GM23248 (cell line): Measurements from ENCODE around the gene ACP1. TPM values are rescaled to one million over a fixed set of nuclear protein-coding genes. Genes with fewer than 3 reads are reported as not detected.

Experiments
- DNase-seq: peaks from one replicate; pipeline ENCODE4 v3.0.0-alpha.2; 2015
- H2AFZ ChIP-seq: fragments of 200-600 bp; sonication (generic); 2 replicates; pipeline ENCODE4 v1.6.1; 2016; ENCODE audit warnings: antibody characterized with exemption
- H3F3A ChIP-seq: fragments of 200-600 bp; sonication (generic); 2 replicates; pipeline ENCODE4 v1.6.1; 2016; ENCODE audit warnings: mild to moderate bottlenecking, antibody characterized with exemption, mixed run types; ENCODE audit not compliant: insufficient read depth
- H3K27ac ChIP-seq: fragments of 200-600 bp; sonication (generic); 2 replicates; pipeline ENCODE4 v1.5.1; 2016; ENCODE audit warnings: mild to moderate bottlenecking
- H3K27me3 ChIP-seq: fragments of 200-600 bp; sonication (generic); replicated peaks from 2 replicates; pipeline ENCODE4 v1.6.1; 2016; ENCODE audit warnings: mild to moderate bottlenecking; ENCODE audit not compliant: insufficient read depth
- H3K36me3 ChIP-seq: fragments of 200-600 bp; sonication (generic); 2 replicates; pipeline ENCODE4 v1.6.1; 2016; ENCODE audit warnings: low read depth, mild to moderate bottlenecking
- H3K4me1 ChIP-seq: fragments of 200-600 bp; sonication (generic); 2 replicates; pipeline ENCODE4 v1.6.1; 2016; ENCODE audit warnings: mild to moderate bottlenecking; ENCODE audit not compliant: insufficient read depth
- H3K4me2 ChIP-seq: fragments of 200-600 bp; sonication (generic); one replicate; pipeline ENCODE4 v1.6.1; 2016; ENCODE audit warnings: mild to moderate bottlenecking; ENCODE audit not compliant: unreplicated experiment
- H3K4me3 ChIP-seq: fragments of 200-600 bp; sonication (generic); 2 replicates; pipeline ENCODE4 v1.5.1; 2016; ENCODE audit warnings: mild to moderate bottlenecking
- H3K79me2 ChIP-seq: fragments of 200-600 bp; sonication (generic); 2 replicates; pipeline ENCODE4 v1.6.1; 2016; ENCODE audit warnings: mild to moderate bottlenecking; ENCODE audit not compliant: insufficient read depth
- H3K9ac ChIP-seq: fragments of 200-600 bp; sonication (generic); 2 replicates; pipeline ENCODE4 v1.6.1; 2016; ENCODE audit warnings: mild to moderate bottlenecking
- H3K9me2 ChIP-seq: fragments of 200-600 bp; sonication (generic); 2 replicates; pipeline ENCODE4 v1.6.1; 2016; ENCODE audit warnings: mixed run types, mild to moderate bottlenecking, moderate library complexity; ENCODE audit not compliant: insufficient read depth
- H3K9me3 ChIP-seq: fragments of 200-600 bp; sonication (generic); one replicate; pipeline ENCODE4 v1.6.1; 2017; ENCODE audit warnings: low read depth
- H4K20me1 ChIP-seq: fragments of 200-600 bp; sonication (generic); 2 replicates; pipeline ENCODE4 v1.6.0; 2016; ENCODE audit not compliant: insufficient read depth
- EZH2 ChIP-seq: fragments of 200-600 bp; sonication (generic); IDR thresholded peaks from 2 replicates; pipeline ENCODE4 v1.6.1; 2018; ENCODE audit warnings: antibody characterized with exemption, mild to moderate bottlenecking; ENCODE audit not compliant: insufficient read depth, poor library complexity, severe bottlenecking
- EZH2phosphoT487 ChIP-seq: fragments of 200-600 bp; sonication (generic); IDR thresholded peaks from 2 replicates; pipeline ENCODE4 v1.6.1; 2018; ENCODE audit warnings: antibody characterized with exemption, moderate library complexity, mild to moderate bottlenecking, low read depth; ENCODE audit not compliant: insufficient read depth
- WGBS, 2 experiments: methylation state at CpG; one replicate each; pipeline ENCODE4 v1.1.6; 2015 to 2017; ENCODE audit warnings: low lambda C conversion rate in 2 of 2, low coverage in 1 of 2; ENCODE audit errors: missing lambda C conversion rate in 2 of 2; 5-methylcytosine and 5-hydroxymethylcytosine counted together
- in situ Hi-C: fragments of 300-500 bp; cut with MboI; formaldehyde crosslinking; loops from 2 replicates; pipeline ENCODE4 v1.15.0; 2020
- polyA plus RNA-seq: library from polyadenylated mRNA; unstranded; fragments of >200 nt; fragmentation: Nextera tagmentation; extraction: Ambion mirVana; gene quantifications from 2 replicates; pipeline ENCODE4 v1.2.1, GENCODE V29; 2016
- total RNA-seq: library from RNA; depleted of rRNA; stranded (reverse); fragments of >200 nt; shearing (Covaris generic); gene quantifications from 2 replicates; pipeline ENCODE4 v1.2.3, GENCODE V29; 2014; rRNA removed

ACP1 gene
- total and polyA plus RNA-seq, 2 experiments from 2014 or later: 116 to 156 TPM

- Histone ChIP-seq H3K4me1 (no peaks in the 10 kb centered on the region), H3K9me3 (no peaks in the 10 kb centered on the region), H3F3A (no peaks in the 10 kb centered on the region), H3K9ac (no peak overlapping the region), H2AFZ (no peak overlapping the region), H3K4me2 (no peak overlapping the region), H3K27ac (no peak overlapping the region), H3K79me2 (no peaks in the 10 kb centered on the region), H3K36me3 (no peaks in the 10 kb centered on the region), H4K20me1 (no peaks in the 10 kb centered on the region), H3K4me3 (no peak overlapping the region), H3K9me2 (no peaks in the 10 kb centered on the region), H3K27me3 (no peaks in the 10 kb centered on the region)
- TF ChIP-seq EZH2: no peak
- TF ChIP-seq EZH2phosphoT487: no peak
- WGBS, 2 experiments: 54 to 57% methylated on average over 9 of the region's 9 CpGs
- in situ Hi-C loops: no loop called here
- DNase-seq: no peak
These were observed 58.3 kb downstream of the ACP1 start for GRCh38 chr2:323035-323434.

Other genes with a start within 250 kb of the ACP1 start
- not detected in 2 replicates for gene FAM110C, start 218.4 kb upstream of the ACP1 start, total RNA-seq
- not detected in 2 replicates for gene FAM110C, start 218.4 kb upstream of the ACP1 start, polyA plus RNA-seq
- gene SH3YL1, start 915 bp upstream of the ACP1 start, total RNA-seq: 24.0 and 34.8 TPM in 2 replicates
- 23.6 and 25.2 TPM in 2 replicates for gene SH3YL1, start 915 bp upstream of the ACP1 start, polyA plus RNA-seq
- gene ALKAL2, start 23.1 kb downstream of the ACP1 start, total RNA-seq: not detected in 2 replicates
- not detected in 2 replicates for gene ALKAL2, start 23.1 kb downstream of the ACP1 start, polyA plus RNA-seq